IMR-90 (cell line): Measurements from ENCODE around the gene POR. TPM values are rescaled to one million over a fixed set of nuclear protein-coding genes. Genes with fewer than 3 reads are reported as not detected.

Experiments used
- ATAC-seq: fragments of 200-7000 bp; cut with Tn5 transposase; 2 replicates; pipeline ENCODE4 v1.9.1; 2020; ENCODE audit warnings: low read depth, mild to moderate bottlenecking, moderate library complexity
- BruUV-seq: library from RNA; stranded (reverse); fragments of 400-500 nt; replicated peaks from 2 replicates; lab custom pipeline; 2021; lab: Mats Ljungman, UMichigan
- CTCF ChIA-PET: fragments of 300-600 bp; formaldehyde crosslinking; extraction: SDS; loops from one replicate; lab custom pipeline; 2021; ENCODE audit warnings: antibody characterized with exemption; lab: Yijun Ruan, JAX
- POLR2A ChIA-PET: fragments of 300-600 bp; sonication (Branson Sonifier 250); formaldehyde crosslinking; loops from one replicate; lab custom pipeline; 2022; ENCODE audit warnings: antibody characterized with exemption; ENCODE audit not compliant: unreplicated experiment; lab: Charles Lee
- DNase-seq: peaks from one replicate; pipeline ENCODE4 v3.0.0; 2013
- H2AFZ ChIP-seq: replicated peaks from 2 replicates; pipeline ENCODE3; 2013; ENCODE audit warnings: low read length, mild to moderate bottlenecking; ENCODE audit not compliant: poor library complexity
- H2AK5ac ChIP-seq: 2 replicates; pipeline ENCODE4 v1.6.1; 2013; ENCODE audit warnings: low read depth, low read length, inconsistent platforms
- H2AK9ac ChIP-seq: replicated peaks from 2 replicates; pipeline ENCODE3; 2013; ENCODE audit warnings: mild to moderate bottlenecking, low read depth, low read length, moderate library complexity; ENCODE audit not compliant: poor library complexity
- H2BK120ac ChIP-seq: 2 replicates; pipeline ENCODE4 v1.6.1; 2013; ENCODE audit warnings: low read depth, low read length, inconsistent platforms
- H2BK15ac ChIP-seq: 3 replicates; pipeline ENCODE4 v1.6.1; 2013; ENCODE audit warnings: low read depth, low read length, inconsistent platforms
- H2BK20ac ChIP-seq: 2 replicates; pipeline ENCODE4 v1.6.1; 2013; ENCODE audit warnings: low read depth, mild to moderate bottlenecking, inconsistent platforms, low read length, moderate library complexity
- H2BK5ac ChIP-seq: 2 replicates; pipeline ENCODE4 v1.6.1; 2013; ENCODE audit warnings: mild to moderate bottlenecking, low read depth, low read length, inconsistent platforms; ENCODE audit not compliant: poor library complexity, severe bottlenecking
- H3K14ac ChIP-seq: replicated peaks from 2 replicates; pipeline ENCODE4 v1.6.1; 2013; ENCODE audit warnings: low read depth, low read length, inconsistent platforms
- H3K18ac ChIP-seq: 2 replicates; pipeline ENCODE4 v1.6.1; 2013; ENCODE audit warnings: low read depth, low read length, control low read depth
- H3K23ac ChIP-seq: 2 replicates; pipeline ENCODE4 v1.6.1; 2013; ENCODE audit warnings: low read depth, low read length, inconsistent platforms
- H3K27ac ChIP-seq: 2 replicates; pipeline ENCODE4 v1.5.1; 2013; ENCODE audit warnings: mild to moderate bottlenecking, control low read depth, low read length; ENCODE audit not compliant: insufficient read depth
- H3K27me3 ChIP-seq: 2 replicates; pipeline ENCODE4 v1.6.1; 2013; ENCODE audit warnings: low read length; ENCODE audit not compliant: control insufficient read depth, insufficient read depth
- H3K36me3 ChIP-seq: 2 replicates; pipeline ENCODE4 v1.6.1; 2013; ENCODE audit warnings: low read length, mixed read lengths; ENCODE audit not compliant: control insufficient read depth, insufficient read depth
- H3K4ac ChIP-seq: 2 replicates; pipeline ENCODE4 v1.6.1; 2013; ENCODE audit warnings: low read depth, low read length, inconsistent platforms
- H3K4me1 ChIP-seq: 2 replicates; pipeline ENCODE4 v1.6.1; 2013; ENCODE audit warnings: low read length, mixed read lengths; ENCODE audit not compliant: control insufficient read depth, insufficient read depth
- H3K4me2 ChIP-seq: 2 replicates; pipeline ENCODE4 v1.6.1; 2013; ENCODE audit warnings: low read depth, mild to moderate bottlenecking, control low read depth, low read length, moderate library complexity
- H3K4me3 ChIP-seq: 2 replicates; pipeline ENCODE4 v1.5.1; 2013; ENCODE audit warnings: low read depth, mild to moderate bottlenecking, control low read depth, low read length, moderate library complexity; ENCODE audit not compliant: insufficient read depth
- H3K56ac ChIP-seq: 2 replicates; pipeline ENCODE4 v1.6.1; 2013; ENCODE audit warnings: low read length, inconsistent platforms; ENCODE audit not compliant: insufficient read depth; ENCODE audit errors: extremely low read depth
- H3K79me1 ChIP-seq, 2 experiments: 2 replicates each; pipeline ENCODE4 v1.6.1; 2013; ENCODE audit warnings: low read length in 2 of 2, inconsistent platforms in 1 of 2, low read depth in 1 of 2
- H3K9ac ChIP-seq: 2 replicates; pipeline ENCODE4 v1.6.1; 2013; ENCODE audit warnings: low read depth, low read length, control low read depth
- H3K9me1 ChIP-seq: 2 replicates; pipeline ENCODE4 v1.6.1; 2013; ENCODE audit warnings: low read length, inconsistent platforms; ENCODE audit not compliant: insufficient read depth
- H3K9me3 ChIP-seq: 2 replicates; pipeline ENCODE4 v1.6.1; 2013; ENCODE audit warnings: low read length; ENCODE audit not compliant: control insufficient read depth, insufficient read depth
- H4K20me1 ChIP-seq: 2 replicates; pipeline ENCODE4 v1.6.1; 2013; ENCODE audit warnings: low read length, inconsistent platforms; ENCODE audit not compliant: insufficient read depth
- H4K5ac ChIP-seq: 2 replicates; pipeline ENCODE4 v1.6.1; 2013; ENCODE audit warnings: mild to moderate bottlenecking, low read depth, low read length, control low read depth
- H4K8ac ChIP-seq, 2 experiments: 2 replicates each; pipeline ENCODE4 v1.6.1; 2013; ENCODE audit warnings: low read depth in 2 of 2, low read length in 2 of 2, control low read depth in 1 of 2, inconsistent platforms in 1 of 2
- H4K91ac ChIP-seq: 2 replicates; pipeline ENCODE4 v1.6.1; 2013; ENCODE audit warnings: low read depth, low read length, inconsistent platforms; ENCODE audit not compliant: insufficient read depth
- RAD21 ChIP-seq: IDR thresholded peaks from 2 replicates; pipeline ENCODE4 v1.6.1; 2012; ENCODE audit warnings: low read length, improper control_type of control experiment
- WGBS, 2 experiments: methylation state at CpG; one replicate each; pipeline versions ENCODE4 v1.1.5 to v1.1.7; 2013; ENCODE audit warnings: missing lambda C conversion rate in 2 of 2; ENCODE audit not compliant: insufficient read length in 1 of 2; ENCODE audit errors: extremely low coverage in 2 of 2; 5-methylcytosine and 5-hydroxymethylcytosine counted together
- dilution Hi-C: fragments of 300-500 bp; cut with HindIII; formaldehyde crosslinking; loops from one replicate; pipeline ENCODE4 v1.14.3; 2018; ENCODE audit warnings: low sequenced_read_pairs; ENCODE audit not compliant: unreplicated experiment
- in situ Hi-C: fragments of 300-500 bp; cut with MboI; formaldehyde crosslinking; loops from 3 replicates; pipeline ENCODE4 v1.14.3; 2019; ENCODE audit warnings: low sequenced_read_pairs, inconsistent platforms, mixed read lengths
- intact Hi-C: fragments of 100-400 bp; cut with micrococcal nuclease; formaldehyde crosslinking; loops from 2 replicates; pipeline ENCODE4 v1.10.0; 2022
- polyA plus RNA-seq, 3 experiments: library from polyadenylated mRNA; depleted of rRNA; stranded (reverse); fragments of >200 nt; gene quantifications; 2 replicates each; pipeline ENCODE4 v1.2.3, GENCODE V29; 2012; ENCODE audit warnings: low replicate concordance in 1 of 3
- total RNA-seq: library from RNA; depleted of rRNA; stranded (reverse); fragments of >200 nt; gene quantifications from 2 replicates; pipeline ENCODE4 v1.2.3, GENCODE V29; 2012

Gene POR
- total and polyA plus RNA-seq, 2 of the 4 experiments (the other 2 are of a cell fraction), result 25.5 to 42.2 TPM

DNA sequence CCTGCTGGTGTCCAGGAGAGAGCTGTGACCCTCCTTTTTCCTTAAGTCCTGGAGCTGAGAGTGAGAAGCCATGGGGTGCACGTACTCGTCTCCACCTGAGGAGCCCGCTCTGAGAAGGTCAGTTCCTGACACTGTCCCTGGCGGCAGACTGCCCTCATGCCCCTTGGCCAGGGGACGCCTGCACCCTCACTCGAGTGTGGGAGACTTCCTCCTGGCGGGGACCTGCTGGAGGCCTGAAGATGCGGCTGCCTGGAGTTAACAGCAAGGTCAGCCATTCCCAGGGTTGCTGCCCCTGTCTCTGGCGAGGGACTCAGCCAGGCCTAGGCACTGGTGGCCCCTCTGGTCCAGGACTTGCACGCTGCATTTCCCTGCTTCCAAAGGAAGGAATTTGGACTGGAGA is 53.1 kb downstream of the POR start:
- Histone ChIP-seq H2BK20ac (no peak overlapping the region), H3K18ac (no peak overlapping the region), H3K27ac (no peak overlapping the region), H3K9ac (no peak overlapping the region), H3K4me2 (no peak overlapping the region), H2AK5ac (peak overlapping the region; percentile 4; the same call in 1 of the 2 replicates), H4K91ac (no peak overlapping the region), H2BK120ac (no peak overlapping the region), H3K4me1 (peaks cover 17% of the 10 kb centered on the region), H3K4me3 (no peak overlapping the region), H4K8ac (no peak overlapping the region), H3K14ac (no peak overlapping the region), H3K56ac (no peak overlapping the region), H2AFZ (no peak overlapping the region), H3K27me3 (no peaks in the 10 kb centered on the region), H2AK9ac (no peak overlapping the region), H3K23ac (no peak overlapping the region), H3K9me1 (peaks cover 21% of the 10 kb centered on the region), H3K9me3 (no peaks in the 10 kb centered on the region), H2BK5ac (no peak overlapping the region), H4K5ac (no peak overlapping the region), H4K20me1 (no peaks in the 10 kb centered on the region), H3K4ac (no peak overlapping the region), H3K36me3 (peaks cover 12% of the 10 kb centered on the region; the same call in 1 of the 2 replicates), H2BK15ac (no peak overlapping the region), H3K79me1 (peaks cover 6 to 51% of the 10 kb centered on the region in 2 experiments)
- dilution Hi-C loops (no loop called here), intact Hi-C loops (loop anchor here (10.0 kb wide), 1 partner anchor 53 kb away; the partner anchor contains the start of gene POR), in situ Hi-C loops (no loop called here)
- DNase-seq (no peak), ATAC-seq (no peak)
- BruUV-seq, result no TSS peak
- POLR2A ChIA-PET, result no interaction called here
- CTCF ChIA-PET, result no interaction called here
- no CpG with 5 or more reads among the region's 10 CpGs for WGBS, 2 experiments
- no peak for TF ChIP-seq RAD21
